Activated CD4-positive, alpha-beta T cell treated with anti-CD3 and anti-CD28 coated beads for 36 hours (primary cell): ENCODE measurements around the gene PRDM15. TPM values are rescaled to one million over a fixed set of nuclear protein-coding genes. Genes with fewer than 3 reads are reported as not detected.

Source experiments
- ATAC-seq: fragments of 200-7000 bp; cut with Tn5 transposase; one replicate; pipeline ENCODE4 v1.10.0; 2021; ENCODE audit warnings: mild to moderate bottlenecking, moderate library complexity
- CTCF ChIA-PET: fragments of 350-600 bp; sonication (Branson Sonifier 250); formaldehyde crosslinking; loops from one replicate; lab custom pipeline; 2021; ENCODE audit warnings: antibody characterized with exemption; lab: Charles Lee
- POLR2A ChIA-PET: fragments of 350-600 bp; sonication (Branson Sonifier 250); formaldehyde crosslinking; loops from one replicate; lab custom pipeline; 2021; ENCODE audit warnings: antibody characterized with exemption, inconsistent platforms; lab: Charles Lee
- DNase-seq: peaks from one replicate; pipeline ENCODE4 v3.0.0-alpha.2; 2020
- H3K27ac Mint-ChIP-seq: one replicate; pipeline ENCODE4 v1.8.0; 2021; ENCODE audit warnings: mixed read lengths
- H3K27me3 Mint-ChIP-seq: one replicate; pipeline ENCODE4 v1.8.0; 2021; ENCODE audit warnings: mixed read lengths
- H3K36me3 Mint-ChIP-seq: one replicate; pipeline ENCODE4 v1.8.0; 2021; ENCODE audit warnings: low read depth, mixed read lengths
- H3K4me1 Mint-ChIP-seq: one replicate; pipeline ENCODE4 v1.8.0; 2021; ENCODE audit warnings: mixed read lengths
- H3K4me3 Mint-ChIP-seq: one replicate; pipeline ENCODE4 v1.8.0; 2021; ENCODE audit warnings: mild to moderate bottlenecking, moderate library complexity, mixed read lengths
- H3K9me3 Mint-ChIP-seq: one replicate; pipeline ENCODE4 v1.8.0; 2021; ENCODE audit warnings: low read depth, mixed read lengths
- intact Hi-C, 2 experiments: fragments of 100-400 bp; cut with DNase I in 1 of 2; cut with micrococcal nuclease in 1 of 2; formaldehyde crosslinking; loops; one replicate each; pipeline versions ENCODE4 v1.14.2 to v1.15.1; 2022 to 2024; cut with DNase I, micrococcal nuclease
- total RNA-seq, 2 experiments: library from RNA; stranded (reverse); gene quantifications; one replicate each; pipeline ENCODE4 v1.2.3, GENCODE V29; 2021

The PRDM15 gene
- total RNA-seq, 2 experiments from 2014 or later, result 11.8 to 13.0 TPM

DNA sequence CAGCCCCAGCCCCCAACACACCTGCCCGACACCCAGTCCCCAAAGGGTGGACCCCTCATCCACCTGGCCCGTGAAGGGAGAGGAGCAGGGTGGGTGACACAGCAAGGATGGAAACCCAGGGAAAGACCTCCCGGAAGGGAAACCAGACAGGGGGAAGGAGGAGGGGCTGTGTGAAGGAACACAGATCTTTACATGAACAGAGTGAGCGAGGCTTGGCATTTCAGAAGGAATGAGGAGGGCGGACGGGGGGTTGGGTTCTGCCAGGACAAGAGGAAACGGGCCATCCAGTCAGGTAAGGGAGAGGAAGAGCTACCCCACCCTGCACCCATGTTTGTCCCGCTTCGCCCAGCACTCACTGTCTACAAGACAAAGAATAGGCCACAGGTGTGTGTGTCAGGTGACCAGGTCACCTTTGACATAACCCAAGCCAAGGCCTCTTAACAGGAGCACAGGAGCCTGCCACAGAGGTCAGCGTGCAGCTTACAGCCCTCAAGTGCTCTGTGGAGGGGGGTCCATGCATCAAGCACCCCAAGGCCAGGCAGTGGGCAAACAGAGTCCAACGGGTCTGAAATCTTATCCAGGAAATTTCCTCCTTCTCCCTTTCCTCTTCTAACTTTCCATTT lies 18.0 kb upstream of the PRDM15 start:
- Mint-ChIP-seq H3K27me3 (no peaks in the 10 kb centered on the region), H3K36me3 (peaks cover 14% of the 10 kb centered on the region), H3K4me3 (no peak overlapping the region), H3K9me3 (no peaks in the 10 kb centered on the region), H3K4me1 (peaks cover 39% of the 10 kb centered on the region), H3K27ac (no peak overlapping the region)
- DNase-seq (no peak), ATAC-seq (no peak)
- POLR2A ChIA-PET, result no interaction called here
- intact Hi-C loops, result loop anchor here in 1 of 2 experiments (5.0 kb wide), 1 partner anchor 115 kb away; the partner anchor contains the start of gene ZBTB21
- CTCF ChIA-PET, result interaction anchor here (1.7 to 2.0 kb wide), 2 partner anchors 19 to 210 kb away, joined by 4 to 5 read pairs; no protein-coding TSS in a partner anchor

DNA sequence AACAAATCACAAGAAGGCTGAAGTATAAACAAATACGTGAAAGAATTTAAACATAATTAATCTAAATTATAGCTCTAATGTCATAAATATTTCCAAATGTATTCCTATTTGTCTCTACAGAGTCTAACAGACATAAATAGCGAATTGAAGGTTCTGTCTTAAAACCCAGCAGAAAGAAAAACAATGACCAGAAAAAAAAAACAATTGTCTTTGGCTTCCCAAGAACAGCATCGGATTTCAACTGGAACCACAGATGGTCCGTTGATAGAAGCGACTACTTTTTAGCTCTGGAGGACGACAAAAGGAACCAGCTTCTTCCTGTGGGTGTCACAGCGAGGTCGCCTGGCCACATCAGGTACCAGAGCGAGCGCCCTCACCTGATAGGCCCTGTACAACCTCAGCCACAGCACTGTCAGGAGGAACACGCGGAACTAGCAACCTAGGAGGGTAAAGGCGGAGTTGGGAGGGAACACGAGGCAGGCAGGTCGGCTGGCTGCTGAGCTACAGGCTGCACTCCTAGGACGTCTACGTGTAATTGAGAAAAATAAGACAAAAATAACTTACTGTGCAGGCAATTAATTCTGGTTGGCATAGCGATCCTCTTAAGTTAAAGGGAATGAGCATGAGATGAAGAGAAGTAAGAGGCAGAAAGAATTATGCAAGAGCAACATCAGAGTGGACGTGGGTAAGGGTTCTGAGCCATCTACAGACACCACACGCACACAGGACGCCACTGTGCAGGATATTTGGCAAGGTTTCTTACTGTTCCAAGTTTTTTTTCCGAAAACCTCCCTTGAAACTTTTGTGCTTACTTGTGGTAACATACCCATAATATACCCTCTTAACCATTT lies 16.7 kb upstream of the PRDM15 start:
- H3K9me3 Mint-ChIP-seq, result no peaks in the 10 kb centered on the region
- peaks cover 3% of the 10 kb centered on the region for H3K36me3 Mint-ChIP-seq
- peaks cover 28% of the 10 kb centered on the region for H3K4me1 Mint-ChIP-seq
- H3K27me3 Mint-ChIP-seq, result no peaks in the 10 kb centered on the region
- no peak overlapping the region for H3K27ac Mint-ChIP-seq
- DNase-seq (peak; percentile 60), ATAC-seq (peak; percentile 51)
- H3K4me3 Mint-ChIP-seq, result no peak overlapping the region
- ChIA-PET CTCF (interaction anchor here (0.6 to 2.0 kb wide), 7 partner anchors 18 to 249 kb away, joined by 3 to 5 read pairs (median 3); no protein-coding TSS in a partner anchor), POLR2A (no interaction called here)
- intact Hi-C loops, result loop anchor here in 1 of 2 experiments (5.0 kb wide), 1 partner anchor 116 kb away; the partner anchor contains the start of gene ZBTB21

DNA sequence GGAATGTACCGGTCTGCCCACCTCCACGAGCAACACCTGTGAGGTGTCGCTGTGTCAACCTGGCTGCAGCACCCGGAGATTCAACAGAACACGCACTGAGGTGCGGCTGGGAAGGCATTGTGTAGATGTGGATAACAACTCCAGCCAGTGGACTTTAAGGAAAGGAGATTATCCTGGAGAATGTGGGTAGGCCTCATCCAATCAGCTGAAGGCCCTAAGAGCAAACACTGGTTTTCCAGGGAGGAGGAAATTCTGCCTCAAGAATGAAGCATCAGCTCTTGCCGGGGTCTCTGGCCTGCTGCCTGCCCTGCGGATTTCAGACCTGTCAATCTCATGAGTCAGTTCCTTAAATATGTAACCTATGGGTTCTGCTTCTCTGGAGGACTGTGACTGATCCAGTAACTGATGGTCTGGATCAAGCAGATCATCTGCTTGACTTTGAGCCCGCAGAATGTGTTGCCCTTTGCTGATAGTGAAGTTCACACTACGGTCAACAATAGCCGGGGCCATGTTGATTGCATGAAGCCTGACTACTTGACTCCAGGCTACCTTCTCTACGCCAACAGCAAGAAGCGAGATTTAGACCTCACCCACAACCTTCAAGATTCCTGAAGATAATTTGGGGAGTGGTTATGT lies 15.9 kb upstream of the PRDM15 start:
- POLR2A ChIA-PET, result no interaction called here
- DNase-seq (no peak), ATAC-seq (no peak)
- intact Hi-C loops, result loop anchor here in 1 of 2 experiments (5.0 kb wide), 1 partner anchor 117 kb away; the partner anchor contains the start of gene ZBTB21
- Mint-ChIP-seq H3K9me3 (no peaks in the 10 kb centered on the region), H3K4me3 (no peak overlapping the region), H3K36me3 (no peaks in the 10 kb centered on the region), H3K27ac (no peak overlapping the region), H3K27me3 (no peaks in the 10 kb centered on the region), H3K4me1 (peaks cover 20% of the 10 kb centered on the region)
- CTCF ChIA-PET, result interaction anchor here (0.7 to 2.0 kb wide), 4 partner anchors 17 to 212 kb away, joined by 3 to 5 read pairs (median 4); no protein-coding TSS in a partner anchor

GRCh38 chr21:41894511-41894910 lies 15.4 kb upstream of the PRDM15 start:
- ChIA-PET POLR2A (no interaction called here), CTCF (no interaction called here)
- ATAC-seq, result no peak

DNA sequence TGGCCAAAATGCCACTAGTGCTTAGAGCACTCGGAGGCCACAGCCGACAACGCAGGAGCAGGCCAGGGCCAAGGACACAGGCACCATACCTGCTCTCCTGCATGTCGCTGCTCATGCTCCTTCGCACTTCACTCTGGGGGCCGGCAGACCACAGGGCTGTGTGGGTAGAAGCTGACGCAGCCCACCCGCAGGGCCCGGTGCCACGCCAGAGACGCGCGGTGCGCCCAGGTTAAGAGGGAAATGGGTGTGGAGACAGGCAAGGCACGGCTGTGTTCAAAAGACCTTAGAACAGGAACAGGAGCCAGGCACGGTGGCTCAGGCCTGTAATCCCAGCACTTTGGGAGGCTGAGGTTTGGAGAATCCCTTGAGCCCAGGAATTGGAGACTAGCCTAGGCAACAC lies 13.6 kb upstream of the PRDM15 start:
- ATAC-seq (no peak), DNase-seq (no peak)
- no peak overlapping the region for H3K4me3 Mint-ChIP-seq
- intact Hi-C loops, result no loop called here
- CTCF ChIA-PET, result no interaction called here
- no peaks in the 10 kb centered on the region for H3K27me3 Mint-ChIP-seq
- POLR2A ChIA-PET, result no interaction called here
- H3K27ac Mint-ChIP-seq, result no peak overlapping the region
- no peaks in the 10 kb centered on the region for H3K36me3 Mint-ChIP-seq
- H3K9me3 Mint-ChIP-seq, result no peaks in the 10 kb centered on the region
- peaks cover 9% of the 10 kb centered on the region for H3K4me1 Mint-ChIP-seq

More at GRCh38 chr21:41894511-41894910, 15.4 kb upstream of the PRDM15 start:
- no peaks in the 10 kb centered on the region for H3K27me3 Mint-ChIP-seq
- H3K36me3 Mint-ChIP-seq, result no peaks in the 10 kb centered on the region
- peaks cover 14% of the 10 kb centered on the region for H3K4me1 Mint-ChIP-seq
- no peak for DNase-seq
- no peak overlapping the region for H3K27ac Mint-ChIP-seq
- intact Hi-C loops, result no loop called here
- no peak overlapping the region for H3K4me3 Mint-ChIP-seq
- no peaks in the 10 kb centered on the region for H3K9me3 Mint-ChIP-seq

DNA sequence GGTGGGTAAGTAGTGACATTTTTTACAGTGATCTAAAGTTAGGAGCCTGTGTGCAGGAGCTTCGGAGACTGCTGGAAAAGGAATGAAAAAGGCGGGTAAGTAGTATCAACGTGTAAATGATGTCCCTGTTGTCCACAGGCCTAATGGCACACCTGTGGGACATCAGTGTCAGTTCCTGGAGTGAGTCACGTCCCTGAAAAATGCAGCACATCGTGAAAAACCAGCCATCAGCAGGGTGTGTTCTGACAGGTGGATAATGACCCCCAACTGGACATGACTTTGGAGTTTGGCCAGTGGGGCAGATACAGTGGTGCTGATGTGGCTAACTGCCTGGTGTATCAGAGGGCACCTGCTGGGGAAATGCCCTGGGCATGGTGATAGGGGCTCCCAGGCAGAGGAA lies 12.0 kb upstream of the PRDM15 start:
- ATAC-seq (no peak), DNase-seq (no peak)
- H3K4me3 Mint-ChIP-seq, result no peak overlapping the region
- intact Hi-C loops, result no loop called here
- no peaks in the 10 kb centered on the region for H3K36me3 Mint-ChIP-seq
- ChIA-PET CTCF (no interaction called here), POLR2A (no interaction called here)
- H3K27ac Mint-ChIP-seq, result no peak overlapping the region
- no peaks in the 10 kb centered on the region for H3K27me3 Mint-ChIP-seq
- H3K9me3 Mint-ChIP-seq, result no peaks in the 10 kb centered on the region
- H3K4me1 Mint-ChIP-seq, result peaks cover 5% of the 10 kb centered on the region

DNA sequence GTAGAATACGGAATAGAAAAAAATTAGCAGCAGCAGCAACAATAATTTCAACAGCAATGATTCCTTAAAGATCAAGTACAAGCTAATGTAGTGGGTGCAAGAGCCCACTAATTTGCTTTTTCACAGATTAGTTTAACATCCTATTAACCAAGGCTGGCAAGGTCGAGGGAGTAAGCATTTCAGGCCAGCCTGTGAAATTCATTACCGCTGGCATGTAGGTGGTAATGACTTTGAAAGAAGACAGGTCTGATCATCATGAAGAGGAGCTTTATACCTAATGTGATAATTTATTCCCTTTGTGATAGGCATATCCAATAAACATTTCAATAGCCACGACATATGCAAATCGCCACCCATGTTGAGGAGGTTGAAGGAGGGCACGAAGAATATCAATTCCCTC lies 11.2 kb upstream of the PRDM15 start:
- no peak overlapping the region for H3K4me3 Mint-ChIP-seq
- no peaks in the 10 kb centered on the region for H3K9me3 Mint-ChIP-seq
- CTCF ChIA-PET, result no interaction called here
- no peaks in the 10 kb centered on the region for H3K36me3 Mint-ChIP-seq
- intact Hi-C loops, result no loop called here
- no peaks in the 10 kb centered on the region for H3K27me3 Mint-ChIP-seq
- POLR2A ChIA-PET, result interaction anchor here (1.0 kb wide), 1 partner anchor 10 kb away, joined by 3 read pairs; no protein-coding TSS in a partner anchor
- ATAC-seq (no peak), DNase-seq (no peak)
- H3K27ac Mint-ChIP-seq, result no peak overlapping the region
- H3K4me1 Mint-ChIP-seq, result no peaks in the 10 kb centered on the region

DNA sequence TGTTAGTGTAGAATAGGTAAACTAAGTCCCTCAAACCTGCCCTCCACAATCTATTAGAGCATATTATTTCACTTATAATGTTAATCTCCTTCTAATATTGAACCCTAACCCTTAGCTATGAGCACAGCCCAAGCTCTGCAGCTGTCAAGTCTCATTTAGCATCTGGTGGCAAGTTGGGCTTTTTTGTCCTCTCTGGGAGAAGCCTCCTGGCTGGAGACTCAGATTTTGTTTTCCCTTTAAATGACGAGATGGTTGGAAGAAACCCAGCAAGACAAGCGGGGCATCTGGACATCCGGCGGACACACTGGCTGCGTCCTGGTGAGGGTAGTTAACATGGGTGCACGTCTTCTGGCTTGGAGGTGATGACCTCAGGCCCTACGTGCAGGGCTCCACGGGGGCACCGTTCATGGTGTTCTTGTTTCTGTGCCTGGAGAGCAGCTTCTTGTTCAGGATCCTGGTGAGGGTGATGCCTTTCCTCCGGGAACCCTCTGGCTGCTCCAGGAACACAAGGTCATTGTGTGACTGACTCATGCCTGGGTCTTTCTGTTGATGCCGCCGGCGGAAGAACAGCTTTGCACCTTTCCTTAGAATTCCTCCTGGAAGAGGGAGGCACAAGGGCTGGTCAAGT lies 9.7 kb upstream of the PRDM15 start:
- intact Hi-C loops, result no loop called here
- H3K4me3 Mint-ChIP-seq, result no peak overlapping the region
- H3K36me3 Mint-ChIP-seq, result no peaks in the 10 kb centered on the region
- ChIA-PET POLR2A (no interaction called here), CTCF (no interaction called here)
- DNase-seq, result no peak
- H3K27ac Mint-ChIP-seq, result no peak overlapping the region
- H3K4me1 Mint-ChIP-seq, result no peaks in the 10 kb centered on the region
- H3K27me3 Mint-ChIP-seq, result no peaks in the 10 kb centered on the region
- H3K9me3 Mint-ChIP-seq, result no peaks in the 10 kb centered on the region
- ATAC-seq, result no peak

DNA sequence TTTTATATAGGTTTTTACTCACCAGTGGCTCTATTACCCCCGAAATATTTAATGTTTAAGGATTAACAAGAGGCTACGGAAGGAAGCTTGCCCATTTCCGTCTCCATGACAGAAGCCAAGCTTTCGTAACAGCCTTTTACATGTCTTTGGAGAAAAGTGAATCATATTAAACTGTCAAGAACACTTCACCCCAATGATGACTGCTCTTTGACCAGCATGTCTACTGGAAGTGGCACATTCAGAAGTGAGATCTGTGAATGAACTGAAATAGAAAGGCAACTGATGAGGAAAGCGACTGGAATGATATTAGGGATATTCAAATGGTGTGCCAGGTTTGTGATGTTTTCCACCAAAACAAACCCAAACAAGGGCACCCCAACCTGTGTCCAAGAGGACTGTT lies 8.5 kb upstream of the PRDM15 start:
- no peak for ATAC-seq
- POLR2A ChIA-PET, result no interaction called here
- H3K27me3 Mint-ChIP-seq, result no peaks in the 10 kb centered on the region
- H3K4me3 Mint-ChIP-seq, result no peak overlapping the region
- no peak overlapping the region for H3K27ac Mint-ChIP-seq
- CTCF ChIA-PET, result no interaction called here
- no peaks in the 10 kb centered on the region for H3K36me3 Mint-ChIP-seq
- intact Hi-C loops, result no loop called here
- no peaks in the 10 kb centered on the region for H3K4me1 Mint-ChIP-seq
- no peak for DNase-seq
- no peaks in the 10 kb centered on the region for H3K9me3 Mint-ChIP-seq

DNA sequence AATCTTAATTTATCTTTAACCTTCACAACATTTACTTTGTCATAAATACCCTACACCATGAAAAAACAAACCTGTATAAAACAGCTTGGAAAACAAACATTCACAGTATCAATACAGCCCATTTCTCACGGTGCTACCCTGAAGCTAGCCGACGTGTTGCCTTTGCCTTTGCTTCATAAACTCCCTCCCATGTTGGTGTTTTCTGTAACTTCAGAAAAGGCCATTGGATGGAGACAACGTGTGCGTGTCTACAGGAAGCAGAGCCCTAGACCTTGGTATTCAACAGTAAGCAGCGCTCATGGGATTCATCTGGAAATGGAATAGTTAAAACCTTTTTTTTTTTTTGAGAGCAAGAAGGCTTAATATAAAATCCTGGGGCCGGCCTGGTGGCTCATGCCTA lies 7.2 kb upstream of the PRDM15 start:
- ChIA-PET CTCF (interaction anchor here (0.6 kb wide), 1 partner anchor 24 kb away, joined by 3 read pairs; no protein-coding TSS in a partner anchor), POLR2A (no interaction called here)
- Mint-ChIP-seq H3K27ac (no peak overlapping the region), H3K9me3 (no peaks in the 10 kb centered on the region), H3K4me3 (no peak overlapping the region), H3K4me1 (no peaks in the 10 kb centered on the region), H3K27me3 (no peaks in the 10 kb centered on the region), H3K36me3 (no peaks in the 10 kb centered on the region)
- intact Hi-C loops, result no loop called here
- ATAC-seq (no peak), DNase-seq (no peak)
